Measurements from ENCODE around the gene GPR141. TPM values are rescaled to one million over a fixed set of nuclear protein-coding genes. Genes with fewer than 3 reads are reported as not detected.

GPR141 gene
- total and polyA plus RNA-seq, 2 donors (not counting 1 experiment from before 2014, with no cell fraction given), result not detected

DNA sequence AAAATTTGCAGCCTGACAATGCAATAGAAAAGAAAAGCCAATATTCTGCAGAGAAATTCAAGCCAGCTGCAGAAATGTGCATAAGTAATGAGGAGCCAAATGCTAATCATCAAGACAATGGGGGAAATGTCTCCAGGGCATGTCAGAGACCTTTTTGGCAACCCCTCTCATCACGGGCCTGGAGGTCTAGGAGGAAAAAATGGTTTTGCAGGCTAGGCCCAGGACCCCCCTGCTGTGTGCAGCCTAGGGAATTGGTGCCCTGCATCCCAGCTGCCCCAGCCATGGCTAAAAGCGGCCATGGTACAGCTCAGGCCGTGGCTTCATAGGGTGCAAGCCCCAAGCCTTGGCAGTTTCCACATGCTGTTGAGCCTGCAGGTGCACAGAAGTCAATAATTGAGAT lies 92.4 kb downstream of the GPR141 start:
- Histone ChIP-seq H3K4me3 (ENCODE audit: control extremely low read depth in 1 of 5, extremely low read depth in 1 of 5, insufficient read depth in 1 of 5, low read depth in 2 of 5, low read length in 4 of 5) (no peak overlapping the region), H3K27me3 (replicated peaks in 1 of 4; ENCODE audit: control extremely low read depth in 1 of 4, control insufficient read depth in 3 of 4, insufficient read depth in 4 of 4, low read length in 3 of 4) (no peaks in the 10 kb centered on the region), H3K36me3 (replicated peaks in 1 of 2; ENCODE audit: control extremely low read depth in 1 of 2, control insufficient read depth in 1 of 2, extremely low read depth in 1 of 2, insufficient read depth in 2 of 2, low read length in 1 of 2) (no peaks in the 10 kb centered on the region), H3K9me3 (ENCODE audit: control extremely low read depth in 1 of 3, control insufficient read depth in 2 of 3, insufficient read depth in 1 of 3, low read length in 2 of 3) (peaks cover 4 to 13% (median 9%) of the 10 kb centered on the region in 3 donors), H3K27ac (ENCODE audit: low read length in 2 of 2) (no peak overlapping the region), H2AFZ (ENCODE audit: insufficient read depth, low read depth, low read length, poor library complexity, severe bottlenecking) (no peak overlapping the region), H3K9ac (ENCODE audit: low read length) (no peak overlapping the region), H4K20me1 (ENCODE audit: control insufficient read depth, insufficient read depth, low read length, poor library complexity, severe bottlenecking) (no peaks in the 10 kb centered on the region), H3K79me2 (ENCODE audit: control insufficient read depth, insufficient read depth, low read length) (no peaks in the 10 kb centered on the region), H3K4me1 (ENCODE audit: control insufficient read depth in 2 of 2, insufficient read depth in 2 of 2, low read length in 2 of 2) (no peaks in the 10 kb centered on the region), H3K4me2 (replicated peaks; ENCODE audit: low read depth, low read length, poor library complexity, severe bottlenecking) (no peak overlapping the region)
- intact Hi-C loops (cut with micrococcal nuclease), result no loop called here
- Mint-ChIP-seq H3K9me3 (ENCODE audit: insufficient read depth) (peaks cover 18% of the 10 kb centered on the region), H3K27ac (no peak overlapping the region), H3K4me3 (no peak overlapping the region), H3K27me3 (no peaks in the 10 kb centered on the region), H3K4me1 (no peaks in the 10 kb centered on the region)
- CTCF ChIA-PET, result no interaction called here
- POLR2A ChIA-PET, result no interaction called here
- TF ChIP-seq CTCF (IDR thresholded peaks at IDR 0.05) (no peak), EZH2 (IDR thresholded peaks at IDR 0.05; ENCODE audit: borderline replicate concordance, insufficient read depth, low read depth, low read length, poor library complexity, severe bottlenecking) (no peak)
- no peak for ATAC-seq (ENCODE audit: low read depth)
- WGBS (ENCODE audit: insufficient coverage), result 92% methylated on average over 3 of the region's 3 CpGs
- DNase-seq, result no peak

DNA sequence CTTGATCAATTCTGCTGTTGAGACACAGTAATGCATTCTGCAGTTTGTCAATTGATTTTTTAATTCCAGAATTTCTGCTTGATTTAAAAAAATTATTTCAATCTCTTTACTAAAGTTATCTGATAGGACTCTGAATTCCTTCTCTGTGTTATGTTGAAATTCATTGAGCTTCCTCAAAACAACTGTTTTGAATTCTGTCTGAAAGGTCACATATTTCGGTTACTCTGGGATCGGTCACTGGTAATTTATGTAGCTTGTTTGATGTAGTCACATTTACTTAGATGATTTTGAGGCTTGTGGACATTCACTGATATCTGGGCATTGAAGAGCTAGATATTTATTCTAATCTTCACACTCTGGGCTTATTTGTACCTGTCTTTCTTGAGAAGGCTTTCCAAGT lies 97.6 kb downstream of the GPR141 start:
- Histone ChIP-seq H3K9ac (ENCODE audit: low read length) (no peak overlapping the region), H3K4me3 (ENCODE audit: control extremely low read depth in 1 of 5, extremely low read depth in 1 of 5, insufficient read depth in 1 of 5, low read depth in 2 of 5, low read length in 4 of 5) (no peak overlapping the region), H3K27ac (ENCODE audit: low read length in 2 of 2) (no peak overlapping the region), H3K9me3 (ENCODE audit: control extremely low read depth in 1 of 3, control insufficient read depth in 2 of 3, insufficient read depth in 1 of 3, low read length in 2 of 3) (peaks cover 4 to 9% (median 6%) of the 10 kb centered on the region in 3 donors), H4K20me1 (ENCODE audit: control insufficient read depth, insufficient read depth, low read length, poor library complexity, severe bottlenecking) (no peaks in the 10 kb centered on the region), H3K4me2 (replicated peaks; ENCODE audit: low read depth, low read length, poor library complexity, severe bottlenecking) (no peak overlapping the region), H3K4me1 (ENCODE audit: control insufficient read depth in 2 of 2, insufficient read depth in 2 of 2, low read length in 2 of 2) (peaks cover 18 to 21% of the 10 kb centered on the region in 2 donors), H2AFZ (ENCODE audit: insufficient read depth, low read depth, low read length, poor library complexity, severe bottlenecking) (no peak overlapping the region), H3K36me3 (replicated peaks in 1 of 2; ENCODE audit: control extremely low read depth in 1 of 2, control insufficient read depth in 1 of 2, extremely low read depth in 1 of 2, insufficient read depth in 2 of 2, low read length in 1 of 2) (no peaks in the 10 kb centered on the region), H3K79me2 (ENCODE audit: control insufficient read depth, insufficient read depth, low read length) (no peaks in the 10 kb centered on the region), H3K27me3 (replicated peaks in 1 of 4; ENCODE audit: control extremely low read depth in 1 of 4, control insufficient read depth in 3 of 4, insufficient read depth in 4 of 4, low read length in 3 of 4) (no peaks in the 10 kb centered on the region)
- TF ChIP-seq CTCF (IDR thresholded peaks at IDR 0.05), result no peak
- no peak for TF ChIP-seq EZH2 (IDR thresholded peaks at IDR 0.05; ENCODE audit: borderline replicate concordance, insufficient read depth, low read depth, low read length, poor library complexity, severe bottlenecking)
- H3K27me3 Mint-ChIP-seq, result no peaks in the 10 kb centered on the region
- no CpG with 5 or more reads among the region's 2 CpGs for WGBS (ENCODE audit: insufficient coverage)
- no peak for DNase-seq
- peaks cover 12% of the 10 kb centered on the region for H3K9me3 Mint-ChIP-seq (ENCODE audit: insufficient read depth)
- intact Hi-C loops (cut with micrococcal nuclease), result no loop called here
- H3K27ac Mint-ChIP-seq, result no peak overlapping the region
- POLR2A ChIA-PET, result no interaction called here
- peaks cover 23% of the 10 kb centered on the region for H3K4me1 Mint-ChIP-seq
- CTCF ChIA-PET, result no interaction called here
- H3K4me3 Mint-ChIP-seq, result no peak overlapping the region
- no peak for ATAC-seq (ENCODE audit: low read depth)

Measured in B cell (primary cell).